GM18867 (cell line): ENCODE data around the gene NPHP3.

Experiments
- ATAC-seq: cut with Tn5 transposase; IDR thresholded peaks from one replicate; pipeline ENCODE4 v1.9.1; 2021; ENCODE audit warnings: mild to moderate bottlenecking, moderate library complexity; ENCODE audit not compliant: unreplicated experiment

The NPHP3 gene

GRCh38 chr3:132703733-132704132 is 18.5 kb downstream of the NPHP3 start:
- ATAC-seq, result no peak

- no peak for ATAC-seq
Measured at GRCh38 chr3:132695422-132695821, 26.8 kb downstream of the NPHP3 start.

- no peak for ATAC-seq
Measured at GRCh38 chr3:132694991-132695390, 27.2 kb downstream of the NPHP3 start.

DNA sequence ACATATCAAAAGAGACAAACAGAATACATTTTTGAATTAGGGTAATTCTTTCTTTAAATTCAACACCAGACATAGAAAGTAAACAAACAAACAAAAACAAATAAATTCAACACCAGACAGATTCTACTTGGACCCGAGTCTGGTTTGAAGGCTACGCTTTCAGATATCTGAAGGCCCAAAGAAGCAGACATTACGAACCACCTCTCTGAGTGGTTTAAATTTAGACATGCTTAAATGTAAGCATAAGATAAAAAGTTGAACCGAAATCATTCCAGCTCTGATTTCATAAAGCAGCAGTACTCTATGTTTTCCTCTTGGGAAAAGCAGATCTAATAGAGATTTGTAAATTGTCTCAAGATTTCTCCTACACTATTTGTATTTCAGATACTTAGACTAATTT is 32.2 kb downstream of the NPHP3 start:
- no peak for ATAC-seq

DNA sequence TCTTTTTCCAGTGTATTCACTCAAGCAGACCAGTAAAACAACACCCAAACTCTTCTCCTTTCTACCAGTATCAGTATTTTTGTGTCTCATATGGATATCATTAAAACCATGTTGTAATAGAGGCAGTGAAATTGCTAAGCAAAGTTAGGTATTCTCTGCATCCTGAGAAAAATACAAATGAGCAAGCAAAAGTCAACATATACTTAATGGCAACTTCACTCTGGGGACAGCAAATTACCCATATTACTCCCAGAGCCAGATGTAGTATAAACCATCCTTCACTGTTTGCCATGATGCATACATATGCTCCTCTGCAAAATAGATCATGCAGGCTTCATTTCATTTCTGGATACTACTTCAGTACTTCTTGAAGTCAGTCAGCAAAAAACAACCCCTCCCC is 40.0 kb downstream of the NPHP3 start:
- no peak for ATAC-seq

DNA sequence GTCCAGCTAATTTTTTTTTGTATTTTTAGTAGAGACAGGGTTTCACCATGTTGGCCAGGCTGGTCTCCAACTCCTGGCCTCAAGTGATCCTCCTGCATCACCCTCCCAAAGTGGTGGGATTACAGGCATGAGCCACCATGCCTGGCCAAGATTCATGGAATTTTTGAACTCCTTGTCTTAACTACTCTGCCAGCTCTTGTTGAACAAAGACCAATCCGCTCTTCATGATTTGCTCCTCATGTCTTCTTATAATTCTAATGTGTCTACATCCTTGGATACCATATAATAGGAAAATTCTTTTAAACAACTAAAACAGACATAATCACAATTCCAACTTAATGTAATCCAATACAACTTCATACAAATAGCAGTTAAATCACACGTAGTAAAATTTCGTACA is 40.8 kb downstream of the NPHP3 start:
- ATAC-seq, result no peak

DNA sequence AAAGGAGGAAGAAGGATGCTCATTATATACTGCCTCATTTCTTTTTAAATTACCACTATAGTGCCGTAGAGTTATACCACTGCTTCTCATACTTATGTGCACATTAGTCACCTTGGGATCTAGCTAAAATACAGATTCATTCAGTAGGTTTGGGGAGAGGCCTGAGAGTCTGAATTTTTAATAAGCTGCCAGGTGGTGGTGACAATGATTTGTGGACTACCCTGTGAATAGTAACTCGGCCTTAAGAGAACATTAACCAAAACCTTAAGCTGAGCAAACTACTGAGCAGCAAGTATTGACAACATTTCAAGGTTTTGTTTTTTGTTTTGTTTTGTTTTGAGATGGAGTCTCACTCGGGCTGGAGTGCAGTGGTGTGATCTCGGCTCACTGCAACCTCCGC is 42.3 kb downstream of the NPHP3 start:
- no peak for ATAC-seq

DNA sequence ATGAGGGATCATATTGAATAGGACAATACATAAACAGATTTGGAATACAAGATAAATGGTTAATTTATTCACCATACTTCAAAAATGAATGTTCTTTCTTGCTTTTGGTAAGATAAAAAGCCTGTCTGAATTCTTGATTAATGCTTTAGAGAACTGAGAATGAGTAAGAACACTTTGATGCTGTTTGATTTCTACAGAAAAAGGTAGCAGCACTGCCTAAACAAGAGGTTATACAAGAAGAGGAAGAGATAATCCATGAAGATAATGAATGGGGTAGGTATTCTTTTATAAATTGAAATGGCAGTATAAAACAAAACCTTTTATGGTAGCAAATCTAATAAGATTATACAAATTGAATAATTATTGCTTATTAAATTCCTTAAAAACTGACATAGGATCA is 46.8 kb downstream of the NPHP3 start:
- no peak for ATAC-seq

DNA sequence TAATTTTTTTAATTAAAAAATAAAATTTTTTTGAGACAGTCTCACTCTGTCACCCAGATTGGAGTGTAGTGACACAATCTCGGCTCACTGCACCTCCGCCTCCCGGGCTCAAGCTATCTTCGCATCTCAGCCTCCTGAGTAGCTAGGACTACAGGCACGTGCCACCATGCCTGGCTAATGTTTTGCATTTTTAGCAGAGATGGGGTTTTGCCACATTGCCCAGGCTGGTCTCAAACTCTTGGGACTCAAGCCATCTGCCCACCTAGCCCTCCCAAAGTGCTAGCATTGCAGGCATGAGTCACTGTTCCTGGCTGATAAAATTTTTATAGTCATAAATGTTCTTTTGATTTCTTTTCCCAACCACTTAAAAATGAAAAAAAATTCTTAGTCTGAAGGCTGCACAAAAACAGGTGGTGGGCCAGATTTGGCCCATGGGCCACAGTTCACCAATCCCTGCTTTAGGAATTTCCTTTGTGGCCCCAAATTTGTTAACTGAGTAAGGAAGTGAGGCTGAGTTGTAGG is 52.9 kb downstream of the NPHP3 start:
- no peak for ATAC-seq

- no peak for ATAC-seq
Measured at GRCh38 chr3:132665230-132665745, 56.9 kb downstream of the NPHP3 start.

DNA sequence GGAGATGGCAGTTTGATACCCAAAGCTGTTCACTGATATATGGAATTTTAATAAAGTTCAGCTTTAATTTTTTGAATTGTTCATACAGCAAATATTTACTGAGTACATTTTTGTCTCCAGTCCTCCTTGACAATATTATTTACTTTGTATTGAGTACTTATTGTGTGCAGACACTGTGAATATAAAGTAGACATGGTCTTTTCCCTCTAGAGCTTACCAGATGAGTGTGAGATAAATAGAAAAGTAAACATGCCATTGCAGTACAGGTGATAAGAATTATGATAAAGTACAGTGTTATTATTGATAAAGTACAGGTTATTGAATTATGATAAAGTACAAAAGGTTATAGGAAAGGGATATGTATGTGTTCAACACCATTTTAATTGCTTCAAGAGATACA is 60.0 kb downstream of the NPHP3 start:
- ATAC-seq, result no peak

DNA sequence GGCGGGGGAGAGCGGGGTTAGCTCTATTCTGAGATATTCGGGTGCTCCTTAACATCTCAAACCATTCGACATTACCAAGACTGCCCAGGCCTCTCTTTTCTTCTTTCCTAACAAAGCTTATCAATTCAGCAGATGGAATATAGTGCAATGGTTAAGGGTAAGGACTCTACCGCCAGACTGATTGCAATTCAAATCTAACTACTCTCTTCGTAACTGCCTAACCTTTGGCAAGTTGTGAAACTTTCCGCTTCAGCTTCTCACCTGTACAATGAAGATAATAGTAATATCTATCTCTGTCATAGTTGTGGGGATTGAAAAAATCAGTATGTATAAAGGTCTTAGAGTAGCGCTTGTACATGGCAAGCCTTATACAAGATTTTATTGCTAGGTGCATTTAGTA is 61.1 kb downstream of the NPHP3 start:
- ATAC-seq, result no peak

GRCh38 chr3:132660811-132661070 is 61.5 kb downstream of the NPHP3 start:
- peak; percentile 16 for ATAC-seq

DNA sequence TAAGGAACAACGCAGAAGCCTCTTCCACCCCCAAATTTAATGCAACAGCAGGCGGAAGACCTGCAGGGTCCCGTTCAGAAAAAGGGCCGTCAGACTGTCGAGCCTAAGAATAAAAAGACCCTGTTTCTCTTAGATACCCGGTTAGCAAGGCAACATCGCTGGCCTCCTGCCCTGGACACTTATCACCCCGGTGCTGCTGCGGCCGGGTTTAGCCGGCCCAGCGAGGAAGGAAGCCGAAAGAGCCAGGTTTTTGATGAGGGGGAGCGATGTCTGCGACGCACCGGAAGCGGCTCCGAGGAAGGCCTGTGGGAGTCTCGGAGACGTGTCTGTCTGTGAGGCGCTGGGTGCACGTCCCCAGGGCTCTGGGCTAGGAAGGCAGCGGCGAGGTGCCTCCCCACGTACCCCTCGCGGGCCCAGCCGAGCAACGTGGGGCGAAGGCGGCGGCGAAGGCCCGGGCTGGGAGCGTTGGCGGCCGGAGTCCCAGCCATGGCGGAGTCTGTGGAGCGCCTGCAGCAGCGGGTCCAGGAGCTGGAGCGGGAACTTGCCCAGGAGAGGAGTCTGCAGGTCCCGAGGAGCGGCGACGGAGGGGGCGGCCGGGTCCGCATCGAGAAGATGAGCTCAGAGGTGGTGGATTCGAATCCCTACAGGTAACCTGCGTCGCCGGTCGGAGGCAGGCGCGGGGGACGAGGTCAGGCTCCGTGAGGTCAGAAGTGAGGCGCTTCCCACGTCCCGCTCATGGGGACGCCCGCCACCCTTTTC is 62.0 kb downstream of the NPHP3 start, which contains the start of gene UBA5:
Gene UBA5, plus strand, starts transcription at position 278 of the 759 bp plus-strand sequence. Its CDS starts 209 bp downstream, at position 487.
- ATAC-seq, result peak; percentile 77

DNA sequence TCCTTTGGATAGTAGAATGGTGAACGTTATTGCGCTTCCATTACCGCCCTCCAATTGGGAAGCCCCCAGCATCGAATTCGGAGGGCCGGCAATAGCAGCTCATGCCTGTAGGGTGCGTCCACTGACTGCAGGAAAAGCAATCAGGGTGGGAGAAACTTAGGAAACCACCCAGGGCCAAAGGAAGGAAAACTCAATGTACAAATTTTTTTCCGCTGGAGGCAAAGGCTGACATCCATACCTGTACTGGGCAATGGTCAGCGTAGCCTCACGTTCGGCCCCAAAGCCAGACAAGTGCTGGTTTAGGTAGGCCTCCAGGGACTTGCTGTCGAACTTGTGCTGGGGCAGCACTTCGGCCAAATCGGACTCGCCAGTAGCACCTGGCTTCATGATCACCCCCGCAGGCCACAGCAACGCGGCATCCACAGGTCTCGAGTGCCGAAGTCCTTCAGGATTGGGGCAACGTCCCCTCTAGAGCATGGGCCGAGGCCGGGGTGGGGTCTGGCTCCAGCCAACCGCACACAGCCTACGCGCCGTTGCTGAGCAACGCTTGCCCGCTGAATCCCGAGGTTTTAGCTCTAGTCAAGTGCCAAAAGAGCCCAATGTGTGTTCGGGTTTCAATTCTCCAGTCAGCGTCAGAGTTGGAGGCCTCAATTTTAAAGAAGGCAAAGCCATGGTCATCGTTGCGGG is 62.7 kb downstream of the NPHP3 start, which contains the start of gene ACAD11:
Gene ACAD11, minus strand, starts transcription at position 445 of the 687 bp plus-strand sequence. Its CDS starts 58 bp downstream, at position 387.
- peak; percentile 58 for ATAC-seq

- ATAC-seq, result no peak
Measured at GRCh38 chr3:132659000-132659364, 63.2 kb downstream of the NPHP3 start.

- no peak for ATAC-seq
Measured at GRCh38 chr3:132657869-132658747, 64.1 kb downstream of the NPHP3 start.

DNA sequence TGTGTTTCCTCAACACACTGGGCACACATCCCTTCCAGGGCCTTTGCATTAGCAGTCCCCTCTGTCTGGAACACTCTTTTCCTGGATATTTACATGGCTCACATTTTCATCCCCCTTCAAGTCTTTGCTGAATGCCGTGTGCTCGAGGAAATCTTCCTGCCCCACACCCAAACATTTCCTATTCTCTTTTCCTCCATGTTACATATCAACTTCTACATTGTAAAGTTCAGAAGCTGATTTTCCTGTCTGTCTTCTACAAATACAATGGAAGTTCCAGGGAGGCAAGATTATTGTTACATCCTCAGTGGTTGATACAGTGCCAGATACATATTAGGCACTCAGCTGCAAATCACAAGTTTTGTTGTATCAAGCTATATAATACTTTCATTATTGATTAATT is 66.7 kb downstream of the NPHP3 start:
- ATAC-seq, result no peak

GRCh38 chr3:132654721-132655120 is 67.5 kb downstream of the NPHP3 start:
- ATAC-seq, result no peak

GRCh38 chr3:132654190-132654589 is 68.0 kb downstream of the NPHP3 start:
- no peak for ATAC-seq

- no peak for ATAC-seq
Measured at GRCh38 chr3:132652640-132653270, 69.5 kb downstream of the NPHP3 start.
